Right lobe of liver (tissue), 6 donors: ENCODE measurements around the gene TAGAP. TPM values are rescaled to one million over a fixed set of nuclear protein-coding genes. Genes with fewer than 3 reads are reported as not detected.

ENCODE experiments used
- ATAC-seq, 4 donors: fragments of 200-7000 bp; cut with Tn5 transposase; one replicate each; pipeline ENCODE4 v1.9.1; 2020; ENCODE audit warnings: mild to moderate bottlenecking in 4 of 4, moderate library complexity in 4 of 4
- DNase-seq, 3 donors: peaks; one replicate each; pipeline ENCODE4 v3.0.0-alpha.2; 2020
- H3K27ac ChIP-seq, 3 donors: fragments of 200-600 bp; one replicate each; pipeline ENCODE4 v1.8.0; 2022
- H3K27me3 ChIP-seq, 2 donors: fragments of 200-600 bp; one replicate each; pipeline ENCODE4 v1.8.0; 2022
- H3K36me3 ChIP-seq, 4 donors: fragments of 200-600 bp; sonication (generic) in 1 of 4; one replicate each; pipeline versions ENCODE4 v1.5.1 to v1.8.0; 2017 to 2022; ENCODE audit warnings: control low read depth in 1 of 4
- H3K4me1 ChIP-seq, 4 donors: fragments of 200-600 bp; sonication (generic) in 1 of 4; one replicate each; pipeline versions ENCODE4 v1.5.1 to v1.8.0; 2017 to 2022; ENCODE audit warnings: control low read depth in 1 of 4
- H3K4me3 ChIP-seq, 3 donors: fragments of 200-600 bp; one replicate each; pipeline ENCODE4 v1.8.0; 2022
- H3K9me3 ChIP-seq, 4 donors: fragments of 200-600 bp; sonication (generic) in 1 of 4; one replicate each; pipeline versions ENCODE4 v1.5.1 to v1.8.0; 2017 to 2022; ENCODE audit warnings: control low read depth in 1 of 4
- CTCF ChIP-seq, 4 donors: fragments of 200-600 bp in 3 of 4; fragments of 450-650 bp in 1 of 4; IDR thresholded peaks; one replicate each; pipeline versions ENCODE4 v1.5.1 to v1.8.0; 2016 to 2022; ENCODE audit warnings: antibody characterized with exemption in 4 of 4, mild to moderate bottlenecking in 2 of 4
- POLR2A ChIP-seq: fragments of 450-650 bp; IDR thresholded peaks from one replicate; pipeline ENCODE4 v1.6.1; 2017; ENCODE audit warnings: antibody characterized with exemption, mild to moderate bottlenecking
- whole genome bisulfite sequencing: methylation state at CpG from one replicate; pipeline ENCODE4 v1.1.6; 2018; ENCODE audit warnings: low coverage, low lambda C conversion rate; ENCODE audit not compliant: insufficient coverage; ENCODE audit errors: missing lambda C conversion rate; 5-methylcytosine and 5-hydroxymethylcytosine counted together
- intact Hi-C, 2 donors: fragments of 100-400 bp; cut with DNase I; formaldehyde crosslinking; loops; one replicate each; pipeline versions ENCODE4 v1.11.2 to v1.14.1; 2022
- total RNA-seq, 6 experiments: library from RNA; depleted of rRNA in 2 of 6; stranded (reverse); fragments of >200 nt in 2 of 6; fragmentation: NEBNext Ultra II Directional in 3 of 6; extraction: Animal tissue kit (Norgen Biotek cat#: 25700) in 3 of 6; gene quantifications; one replicate each; pipeline versions ENCODE4 v1.1.0 to v1.2.4, GENCODE V29; 2016 to 2023
- donor health status: DM: no; HTN: yes; CAD: no.
- donor health status: DM: no; HTN: no; CAD: no.
- donor health status: DM: no; HTN: no; CAD: no.
- donor health status: DM: no; HTN: yes; CAD: no.
- donor health status: DM: no; HTN: yes; CAD: no.

The TAGAP gene
- total RNA-seq, 6 experiments from 2014 or later: 0.13 to 1.8 (median 0.92) TPM

- intact Hi-C loops: loop anchor here (5.0 to 10.0 kb wide), 2 partner anchors 59 to 92 kb away; no protein-coding TSS in a partner anchor
- no peak for DNase-seq
- Histone ChIP-seq H3K27me3 (no peaks in the 10 kb centered on the region), H3K36me3 (no peaks in the 10 kb centered on the region), H3K27ac (peak overlapping the region in 2 of 3 donors; percentile 40 to 52), H3K4me1 (peaks cover 0 to 13% (median 2%) of the 10 kb centered on the region in 4 donors), H3K9me3 (no peaks in the 10 kb centered on the region), H3K4me3 (peak overlapping the region in 1 of 3 donors; percentile 28)
- WGBS: 8% methylated on average over 5 of the region's 5 CpGs
- no peak for ATAC-seq
- TF ChIP-seq POLR2A (no peak), CTCF (IDR thresholded peaks at IDR 0.05) (no peak)
Observed at GRCh38 chr6:159042826-159043181, 2.0 kb downstream of the TAGAP start.

GRCh38 chr6:159042003-159042825 is 2.6 kb downstream of the TAGAP start:
- ATAC-seq: peak; percentile 90 to 96 (median 92)
- peak overlapping the region; percentile 16 to 40 (median 21) for H3K27ac ChIP-seq
- H3K27me3 ChIP-seq: no peaks in the 10 kb centered on the region
- intact Hi-C loops: loop anchor here (5.0 to 10.0 kb wide), 2 partner anchors 60 to 93 kb away; no protein-coding TSS in a partner anchor
- H3K4me1 ChIP-seq: peaks cover 0 to 13% (median 2%) of the 10 kb centered on the region in 4 donors
- H3K4me3 ChIP-seq: peak overlapping the region in 1 of 3 donors; percentile 28
- WGBS: 37% methylated on average over 14 of the region's 14 CpGs
- peak; percentile 55 to 73 (median 72) for DNase-seq
- H3K36me3 ChIP-seq: no peaks in the 10 kb centered on the region
- no peaks in the 10 kb centered on the region for H3K9me3 ChIP-seq
- no peak for TF ChIP-seq POLR2A
- TF ChIP-seq CTCF (IDR thresholded peaks at IDR 0.05): peak; percentile 86 to 99 (median 99)

- Histone ChIP-seq H3K36me3 (no peaks in the 10 kb centered on the region), H3K27me3 (no peaks in the 10 kb centered on the region), H3K27ac (no peak overlapping the region), H3K4me1 (peaks cover 0 to 13% (median 2%) of the 10 kb centered on the region in 4 donors), H3K4me3 (no peak overlapping the region), H3K9me3 (no peaks in the 10 kb centered on the region)
- WGBS: 96% methylated on average over 4 of the region's 7 CpGs
- TF ChIP-seq CTCF (IDR thresholded peaks at IDR 0.05) (no peak), POLR2A (no peak)
- no peak for DNase-seq
- no peak for ATAC-seq
- intact Hi-C loops: loop anchor here (5.0 to 10.0 kb wide), 2 partner anchors 61 to 94 kb away; no protein-coding TSS in a partner anchor
Observed at GRCh38 chr6:159041181-159041580, 3.6 kb downstream of the TAGAP start.

GRCh38 chr6:159039885-159040258 is 4.9 kb downstream of the TAGAP start:
- Histone ChIP-seq H3K4me1 (peaks cover 0 to 13% (median 2%) of the 10 kb centered on the region in 4 donors), H3K36me3 (peaks cover 0 to 2% (median 0%) of the 10 kb centered on the region in 4 donors), H3K4me3 (no peak overlapping the region), H3K9me3 (no peaks in the 10 kb centered on the region), H3K27me3 (no peaks in the 10 kb centered on the region), H3K27ac (peak overlapping the region in 1 of 3 donors; percentile 30)
- ATAC-seq: no peak
- WGBS: 40% methylated on average over 1 of the region's 1 CpG
- TF ChIP-seq CTCF (IDR thresholded peaks at IDR 0.05) (no peak), POLR2A (no peak)
- DNase-seq: no peak
- intact Hi-C loops: loop anchor here (5.0 to 10.0 kb wide), 2 partner anchors 62 to 95 kb away; no protein-coding TSS in a partner anchor
